PC-9 (cell line): ENCODE measurements around the gene C19orf25.

Experiments used
- EZH2 ChIP-seq: fragments of 200-600 bp; sonication (generic); IDR thresholded peaks from 2 replicates; pipeline ENCODE4 v1.8.0; 2017; ENCODE audit warnings: antibody characterized with exemption, low read depth
- TF ChIP-seq, protein P1 (sequence below): fragments of 200-600 bp; sonication (generic); conservative IDR thresholded peaks from 2 replicates; pipeline ENCODE4 v1.6.1; 2017; ENCODE audit warnings: mixed run types, antibody characterized with exemption, mild to moderate bottlenecking, moderate library complexity

GRCh38 chr19:1521636-1522035, 42.6 kb upstream of the C19orf25 start:
- TF ChIP-seq, protein P1, sequence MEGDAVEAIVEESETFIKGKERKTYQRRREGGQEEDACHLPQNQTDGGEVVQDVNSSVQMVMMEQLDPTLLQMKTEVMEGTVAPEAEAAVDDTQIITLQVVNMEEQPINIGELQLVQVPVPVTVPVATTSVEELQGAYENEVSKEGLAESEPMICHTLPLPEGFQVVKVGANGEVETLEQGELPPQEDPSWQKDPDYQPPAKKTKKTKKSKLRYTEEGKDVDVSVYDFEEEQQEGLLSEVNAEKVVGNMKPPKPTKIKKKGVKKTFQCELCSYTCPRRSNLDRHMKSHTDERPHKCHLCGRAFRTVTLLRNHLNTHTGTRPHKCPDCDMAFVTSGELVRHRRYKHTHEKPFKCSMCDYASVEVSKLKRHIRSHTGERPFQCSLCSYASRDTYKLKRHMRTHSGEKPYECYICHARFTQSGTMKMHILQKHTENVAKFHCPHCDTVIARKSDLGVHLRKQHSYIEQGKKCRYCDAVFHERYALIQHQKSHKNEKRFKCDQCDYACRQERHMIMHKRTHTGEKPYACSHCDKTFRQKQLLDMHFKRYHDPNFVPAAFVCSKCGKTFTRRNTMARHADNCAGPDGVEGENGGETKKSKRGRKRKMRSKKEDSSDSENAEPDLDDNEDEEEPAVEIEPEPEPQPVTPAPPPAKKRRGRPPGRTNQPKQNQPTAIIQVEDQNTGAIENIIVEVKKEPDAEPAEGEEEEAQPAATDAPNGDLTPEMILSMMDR, result no peak
- TF ChIP-seq EZH2, result no peak
